H9 (cell line): ENCODE data around the gene MRPS35. TPM values are rescaled to one million over a fixed set of nuclear protein-coding genes. Genes with fewer than 3 reads are reported as not detected.

Experiments
- DNase-seq: peaks from one replicate; pipeline ENCODE4 v3.0.0-alpha.2; 2017
- H2AFZ ChIP-seq: one replicate; pipeline ENCODE4 v1.6.1; 2013; ENCODE audit warnings: mild to moderate bottlenecking, low read length, control low read depth, moderate library complexity
- H2AK5ac ChIP-seq: 2 replicates; pipeline ENCODE4 v1.6.1; 2013; ENCODE audit warnings: low read length, control low read depth, mixed read lengths; ENCODE audit not compliant: insufficient read length
- H2BK120ac ChIP-seq: one replicate; pipeline ENCODE4 v1.6.1; 2013; ENCODE audit warnings: low read depth, mild to moderate bottlenecking, low read length, control low read depth, inconsistent platforms; ENCODE audit not compliant: poor library complexity, severe bottlenecking
- H2BK12ac ChIP-seq: 2 replicates; pipeline ENCODE4 v1.6.1; 2013; ENCODE audit warnings: low read length, control low read depth, mixed read lengths, low read depth; ENCODE audit not compliant: insufficient read length
- H2BK15ac ChIP-seq: 2 replicates; pipeline ENCODE4 v1.6.1; 2013; ENCODE audit warnings: low read depth, low read length, control low read depth
- H2BK20ac ChIP-seq: one replicate; pipeline ENCODE4 v1.6.1; 2013; ENCODE audit warnings: low read depth, mild to moderate bottlenecking, low read length, control low read depth, inconsistent platforms; ENCODE audit not compliant: poor library complexity, severe bottlenecking
- H2BK5ac ChIP-seq: 2 replicates; pipeline ENCODE4 v1.6.1; 2013; ENCODE audit warnings: low read length, control low read depth, mixed read lengths; ENCODE audit not compliant: insufficient read length
- H3K14ac ChIP-seq: 2 replicates; pipeline ENCODE4 v1.6.1; 2013; ENCODE audit warnings: low read length, control low read depth; ENCODE audit not compliant: insufficient read depth
- H3K18ac ChIP-seq: 2 replicates; pipeline ENCODE4 v1.6.1; 2013; ENCODE audit warnings: low read depth, mild to moderate bottlenecking, mixed read lengths, low read length, control low read depth; ENCODE audit not compliant: insufficient read length
- H3K23ac ChIP-seq: 2 replicates; pipeline ENCODE4 v1.6.1; 2013; ENCODE audit warnings: low read length, control low read depth, mixed read lengths, low read depth; ENCODE audit not compliant: insufficient read length
- H3K23me2 ChIP-seq: 2 replicates; pipeline ENCODE4 v1.6.1; 2013; ENCODE audit warnings: low read depth, mild to moderate bottlenecking, mixed read lengths, low read length, control low read depth; ENCODE audit not compliant: insufficient read length, poor library complexity, severe bottlenecking
- H3K27ac ChIP-seq: 2 replicates; pipeline ENCODE4 v1.5.1; 2013; ENCODE audit warnings: low read length, control low read depth, mixed read lengths, low read depth; ENCODE audit not compliant: insufficient read length
- H3K27me3 ChIP-seq: 2 replicates; pipeline ENCODE4 v1.6.1; 2013; ENCODE audit warnings: low read length, control low read depth, inconsistent platforms; ENCODE audit not compliant: insufficient read depth
- H3K4ac ChIP-seq: 2 replicates; pipeline ENCODE4 v1.6.1; 2013; ENCODE audit warnings: low read depth, mild to moderate bottlenecking, control low read depth, inconsistent platforms, low read length, moderate library complexity
- H3K4me1 ChIP-seq: 2 replicates; pipeline ENCODE4 v1.6.1; 2013; ENCODE audit warnings: low read length, control low read depth, inconsistent platforms; ENCODE audit not compliant: insufficient read depth
- H3K4me2 ChIP-seq: 2 replicates; pipeline ENCODE4 v1.6.1; 2013; ENCODE audit warnings: low read length, control low read depth, mixed read lengths; ENCODE audit not compliant: insufficient read length, insufficient read depth
- H3K56ac ChIP-seq: 2 replicates; pipeline ENCODE4 v1.6.1; 2013; ENCODE audit warnings: low read depth, mild to moderate bottlenecking, mixed read lengths, low read length, control low read depth; ENCODE audit not compliant: insufficient read length
- H3K79me1 ChIP-seq: 2 replicates; pipeline ENCODE4 v1.6.1; 2013; ENCODE audit warnings: low read depth, mild to moderate bottlenecking, moderate library complexity, low read length, control low read depth, inconsistent platforms; ENCODE audit not compliant: insufficient read depth, poor library complexity, severe bottlenecking
- H3K79me2 ChIP-seq: 2 replicates; pipeline ENCODE4 v1.6.1; 2013; ENCODE audit warnings: low read length, control low read depth, inconsistent platforms; ENCODE audit not compliant: insufficient read depth
- H3K9ac ChIP-seq: 2 replicates; pipeline ENCODE4 v1.6.1; 2013; ENCODE audit warnings: low read length, control low read depth, mixed read lengths; ENCODE audit not compliant: insufficient read length; ENCODE audit errors: extremely low read depth
- H3K9me3 ChIP-seq: one replicate; pipeline ENCODE4 v1.6.1; 2013; ENCODE audit warnings: low read depth, low read length, inconsistent platforms; ENCODE audit not compliant: control insufficient read depth
- H3T11ph ChIP-seq: one replicate; pipeline ENCODE4 v1.6.1; 2013; ENCODE audit warnings: mild to moderate bottlenecking, low read length, control low read depth, inconsistent platforms
- H4K20me1 ChIP-seq: one replicate; pipeline ENCODE4 v1.6.1; 2013; ENCODE audit not compliant: control insufficient read depth, insufficient read length, insufficient read depth
- H4K5ac ChIP-seq: 2 replicates; pipeline ENCODE4 v1.6.1; 2013; ENCODE audit warnings: low read depth, mild to moderate bottlenecking, mixed read lengths, low read length, control low read depth; ENCODE audit not compliant: insufficient read length
- H4K8ac ChIP-seq: replicated peaks from 2 replicates; pipeline ENCODE4 v1.6.1; 2013; ENCODE audit warnings: low read length, control low read depth, mixed read lengths, low read depth; ENCODE audit not compliant: insufficient read length
- H4K91ac ChIP-seq: 2 replicates; pipeline ENCODE4 v1.6.1; 2013; ENCODE audit warnings: low read depth, mild to moderate bottlenecking, moderate library complexity, mixed read lengths, low read length, control low read depth; ENCODE audit not compliant: insufficient read length
- H3K27ac Mint-ChIP-seq, 3 experiments: 2 replicates in 2 of 3; 3 replicates in 1 of 3; pipeline ENCODE4 v1.8.0; 2020 to 2021; ENCODE audit warnings: mixed read lengths in 3 of 3, mild to moderate bottlenecking in 1 of 3, moderate library complexity in 1 of 3
- H3K27me3 Mint-ChIP-seq: 2 replicates; pipeline ENCODE4 v1.8.0; 2021; ENCODE audit warnings: low read depth, mild to moderate bottlenecking, moderate library complexity, mixed read lengths
- H3K36me3 Mint-ChIP-seq, 3 experiments: 2 replicates in 2 of 3; 3 replicates in 1 of 3; pipeline ENCODE4 v1.8.0; 2020 to 2021; ENCODE audit warnings: low read depth in 3 of 3, mixed read lengths in 3 of 3; ENCODE audit not compliant: insufficient read depth in 1 of 3
- H3K4me1 Mint-ChIP-seq, 2 experiments: 2 replicates each; pipeline ENCODE4 v1.8.0; 2020; ENCODE audit warnings: mixed read lengths in 2 of 2
- H3K4me3 Mint-ChIP-seq, 2 experiments: 2 replicates in 1 of 2; 3 replicates in 1 of 2; pipeline ENCODE4 v1.8.0; 2020 to 2021; ENCODE audit warnings: mild to moderate bottlenecking in 2 of 2, mixed read lengths in 2 of 2, moderate library complexity in 1 of 2
- H3K9me3 Mint-ChIP-seq, 2 experiments: 2 replicates in 1 of 2; 3 replicates in 1 of 2; pipeline ENCODE4 v1.8.0; 2020; ENCODE audit warnings: mild to moderate bottlenecking in 2 of 2, mixed read lengths in 2 of 2, moderate library complexity in 1 of 2
- CTCF ChIP-seq: fragments of 200-600 bp; sonication (generic); conservative IDR thresholded peaks from 3 replicates; pipeline ENCODE4 v1.8.0; 2021; ENCODE audit warnings: antibody characterized with exemption, mild to moderate bottlenecking
- WGBS: extraction: QIAGEN DNeasy Blood & Tissue Kit; methylation state at CpG from one replicate; pipeline ENCODE4 v1.1.7; 2013; ENCODE audit warnings: missing lambda C conversion rate, low lambda C conversion rate, mixed read lengths; ENCODE audit not compliant: insufficient read length; ENCODE audit errors: extremely low coverage; 5-methylcytosine and 5-hydroxymethylcytosine counted together
- total RNA-seq: library from RNA; stranded (reverse); gene quantifications from 2 replicates; pipeline ENCODE4 v1.2.1, GENCODE V29; 2021

The MRPS35 gene
- total RNA-seq, 1 experiment from 2014 or later, result 45.4 TPM

- Mint-ChIP-seq H3K4me1 (peaks cover 32 to 33% of the 10 kb centered on the region in 2 experiments), H3K27ac (no peak overlapping the region), H3K27me3 (no peaks in the 10 kb centered on the region; the same call in 1 of the 2 replicates), H3K36me3 (peaks cover 0 to 15% (median 4%) of the 10 kb centered on the region in 3 experiments; a peak in 6 of 7 replicates), H3K9me3 (no peaks in the 10 kb centered on the region), H3K4me3 (peak overlapping the region; percentile 29 to 43; a peak in 3 of 5 replicates)
- DNase-seq, result no peak
- H4K5ac ChIP-seq, result no peak overlapping the region
- no peak overlapping the region for H4K8ac ChIP-seq
- no peak overlapping the region for H2BK20ac ChIP-seq
- no peak overlapping the region for H3T11ph ChIP-seq
- WGBS, result no CpG with 5 or more reads among the region's 1 CpG
- H4K91ac ChIP-seq, result no peak overlapping the region
- no peak overlapping the region for H3K14ac ChIP-seq
- no peaks in the 10 kb centered on the region for H3K9me3 ChIP-seq
- no peak overlapping the region for H3K9ac ChIP-seq
- peaks cover 11% of the 10 kb centered on the region for H3K23me2 ChIP-seq
- TF ChIP-seq CTCF, result no peak
- no peak overlapping the region for H2AK5ac ChIP-seq
- no peaks in the 10 kb centered on the region for H3K79me1 ChIP-seq
- H4K20me1 ChIP-seq, result no peaks in the 10 kb centered on the region
- peaks cover 6% of the 10 kb centered on the region; the same call in 1 of the 2 replicates for H3K79me2 ChIP-seq
- H3K56ac ChIP-seq, result no peak overlapping the region
- no peak overlapping the region for H3K27ac ChIP-seq
- no peak overlapping the region for H3K18ac ChIP-seq
- H3K4me2 ChIP-seq, result no peak overlapping the region
- no peak overlapping the region for H2BK12ac ChIP-seq
- no peaks in the 10 kb centered on the region for H3K27me3 ChIP-seq
- H3K4me1 ChIP-seq, result peaks cover 3% of the 10 kb centered on the region; the same call in 1 of the 2 replicates
- no peak overlapping the region for H2BK120ac ChIP-seq
- H2BK15ac ChIP-seq, result no peak overlapping the region
- H3K4ac ChIP-seq, result no peak overlapping the region
- H3K23ac ChIP-seq, result no peak overlapping the region
- no peak overlapping the region for H2BK5ac ChIP-seq
- H2AFZ ChIP-seq, result no peak overlapping the region
Observed at GRCh38 chr12:27778206-27778605, 67.6 kb downstream of the MRPS35 start.
